ENCODE data around the gene GORASP1.

DNA sequence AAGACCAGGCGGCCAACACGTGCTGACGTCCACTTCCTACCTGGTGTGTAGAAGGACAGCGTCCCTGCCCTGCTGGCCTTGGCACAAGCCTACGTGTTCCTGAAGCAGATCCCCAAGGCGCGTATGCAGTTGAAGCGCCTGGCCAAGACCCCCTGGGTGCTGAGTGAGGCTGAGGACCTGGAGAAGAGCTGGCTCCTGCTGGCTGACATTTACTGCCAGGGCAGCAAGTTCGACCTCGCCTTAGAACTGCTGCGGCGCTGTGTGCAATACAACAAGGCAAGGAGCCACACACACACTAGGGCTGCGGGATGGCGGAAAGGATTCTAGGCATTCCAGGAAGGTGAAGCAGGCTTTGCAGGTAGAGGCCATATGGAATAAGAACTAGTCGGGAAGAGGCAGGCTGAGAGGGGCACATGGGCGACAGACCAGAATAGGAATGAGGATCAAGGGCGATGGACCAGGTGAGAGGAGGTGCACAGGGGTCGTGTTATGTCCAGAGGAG, 30.1 kb upstream of the GORASP1 start:
- TF ChIP-seq, protein P1, sequence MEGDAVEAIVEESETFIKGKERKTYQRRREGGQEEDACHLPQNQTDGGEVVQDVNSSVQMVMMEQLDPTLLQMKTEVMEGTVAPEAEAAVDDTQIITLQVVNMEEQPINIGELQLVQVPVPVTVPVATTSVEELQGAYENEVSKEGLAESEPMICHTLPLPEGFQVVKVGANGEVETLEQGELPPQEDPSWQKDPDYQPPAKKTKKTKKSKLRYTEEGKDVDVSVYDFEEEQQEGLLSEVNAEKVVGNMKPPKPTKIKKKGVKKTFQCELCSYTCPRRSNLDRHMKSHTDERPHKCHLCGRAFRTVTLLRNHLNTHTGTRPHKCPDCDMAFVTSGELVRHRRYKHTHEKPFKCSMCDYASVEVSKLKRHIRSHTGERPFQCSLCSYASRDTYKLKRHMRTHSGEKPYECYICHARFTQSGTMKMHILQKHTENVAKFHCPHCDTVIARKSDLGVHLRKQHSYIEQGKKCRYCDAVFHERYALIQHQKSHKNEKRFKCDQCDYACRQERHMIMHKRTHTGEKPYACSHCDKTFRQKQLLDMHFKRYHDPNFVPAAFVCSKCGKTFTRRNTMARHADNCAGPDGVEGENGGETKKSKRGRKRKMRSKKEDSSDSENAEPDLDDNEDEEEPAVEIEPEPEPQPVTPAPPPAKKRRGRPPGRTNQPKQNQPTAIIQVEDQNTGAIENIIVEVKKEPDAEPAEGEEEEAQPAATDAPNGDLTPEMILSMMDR (IDR thresholded peaks at IDR 0.05) = no peak
- TF ChIP-seq EP300 (IDR thresholded peaks at IDR 0.05; ENCODE audit: low read depth) (no peak), POLR2AphosphoS5 (IDR thresholded peaks at IDR 0.05) (no peak)
